GM19467 (cell line): Measurements from ENCODE around the gene KRTAP22-2.

Experiments used
- ATAC-seq: cut with Tn5 transposase; IDR thresholded peaks from one replicate; pipeline ENCODE4 v1.9.1; 2021; ENCODE audit warnings: mild to moderate bottlenecking, moderate library complexity; ENCODE audit not compliant: unreplicated experiment

The KRTAP22-2 gene

DNA sequence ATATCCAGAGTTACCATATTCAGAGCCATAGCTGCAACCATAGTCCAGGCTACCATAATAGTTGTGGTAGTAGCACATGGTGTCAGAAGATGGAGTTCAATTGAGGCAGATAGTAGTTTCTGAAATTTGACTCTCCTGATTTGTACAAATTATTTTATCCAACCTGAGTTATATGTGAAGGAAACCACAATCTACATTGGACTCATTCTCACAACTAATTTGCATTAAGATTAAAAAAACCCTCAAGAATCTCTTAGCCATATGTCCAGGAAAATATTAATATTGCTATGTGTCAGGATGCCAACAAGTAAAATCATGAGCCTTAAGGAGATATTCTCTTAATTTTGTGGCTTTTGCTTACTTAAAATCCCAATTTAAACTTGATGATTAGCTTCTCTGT is at the start of gene KRTAP22-2:
Gene KRTAP22-2, minus strand, starts transcription at position 101 of the 400 bp plus-strand sequence.
- no peak for ATAC-seq

- ATAC-seq: no peak
Measured at GRCh38 chr21:30638686-30639085, 48.5 kb upstream of the KRTAP22-2 start.

- ATAC-seq: no peak
Measured at GRCh38 chr21:30634906-30635305, 44.7 kb upstream of the KRTAP22-2 start, which contains the start of gene KRTAP20-2. Gene KRTAP20-2 (plus strand): TSS chr21:30635206. CDS start chr21:30635264, 58 bp downstream.

GRCh38 chr21:30629200-30629599 is 39.0 kb upstream of the KRTAP22-2 start:
- ATAC-seq: no peak

- no peak for ATAC-seq
Measured at GRCh38 chr21:30628109-30628508, 37.9 kb upstream of the KRTAP22-2 start.

- no peak for ATAC-seq
Measured at GRCh38 chr21:30625449-30626165, 35.4 kb upstream of the KRTAP22-2 start.

GRCh38 chr21:30623362-30623761 is 33.2 kb upstream of the KRTAP22-2 start:
- ATAC-seq: no peak

DNA sequence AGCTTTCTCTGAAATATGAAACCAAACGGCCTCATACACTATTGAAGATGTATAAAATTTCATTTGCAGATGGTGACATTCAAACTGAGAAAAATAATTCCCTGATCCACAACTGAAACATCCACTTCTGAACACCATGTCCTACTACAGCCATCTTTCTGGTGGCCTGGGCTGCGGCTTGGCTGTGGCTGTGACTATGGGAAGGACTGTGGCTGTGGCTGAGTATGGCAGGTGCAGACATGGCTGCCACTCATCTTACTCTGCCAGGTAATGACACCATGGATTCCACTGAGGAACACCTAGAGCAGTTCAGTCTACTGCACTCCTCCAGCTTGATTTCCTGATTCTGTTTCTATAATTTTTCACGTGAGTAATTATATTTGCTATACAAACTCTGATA is 30.3 kb upstream of the KRTAP22-2 start, which contains the start of gene KRTAP20-4:
Gene KRTAP20-4, plus strand, starts transcription at position 106 of the 400 bp plus-strand sequence.
- no peak for ATAC-seq

- no peak for ATAC-seq
Measured at GRCh38 chr21:30620080-30620479, 29.9 kb upstream of the KRTAP22-2 start.

GRCh38 chr21:30616125-30616524 is 25.9 kb upstream of the KRTAP22-2 start, which contains the start of gene KRTAP20-1:
Gene KRTAP20-1 (plus strand): TSS chr21:30616425. CDS start chr21:30616455, 30 bp downstream.
- no peak for ATAC-seq

DNA sequence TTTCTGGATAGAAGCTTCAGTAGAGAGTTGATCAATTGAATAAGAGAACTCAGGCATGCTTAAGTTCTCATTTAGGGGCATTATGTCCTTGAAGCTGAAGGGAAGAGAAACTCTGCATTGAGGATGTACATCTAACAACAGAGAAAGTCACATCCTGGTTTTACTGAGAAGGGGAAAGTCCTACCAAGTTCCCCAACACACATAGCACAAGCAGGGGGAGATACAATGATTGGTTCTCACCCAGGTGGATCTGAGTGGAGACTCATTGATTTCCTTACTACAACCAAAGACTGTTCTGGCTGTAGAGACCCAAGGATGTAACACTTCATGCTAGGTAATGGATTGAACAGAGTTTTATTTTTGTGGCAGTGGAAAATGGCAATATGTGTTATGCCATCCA is 25.0 kb upstream of the KRTAP22-2 start:
- ATAC-seq: no peak

GRCh38 chr21:30613836-30614235 is 23.6 kb upstream of the KRTAP22-2 start, which contains the start of gene KRTAP6-1:
Gene KRTAP6-1 (minus strand): TSS chr21:30613930. CDS start chr21:30613904, 26 bp downstream.
- ATAC-seq: no peak

DNA sequence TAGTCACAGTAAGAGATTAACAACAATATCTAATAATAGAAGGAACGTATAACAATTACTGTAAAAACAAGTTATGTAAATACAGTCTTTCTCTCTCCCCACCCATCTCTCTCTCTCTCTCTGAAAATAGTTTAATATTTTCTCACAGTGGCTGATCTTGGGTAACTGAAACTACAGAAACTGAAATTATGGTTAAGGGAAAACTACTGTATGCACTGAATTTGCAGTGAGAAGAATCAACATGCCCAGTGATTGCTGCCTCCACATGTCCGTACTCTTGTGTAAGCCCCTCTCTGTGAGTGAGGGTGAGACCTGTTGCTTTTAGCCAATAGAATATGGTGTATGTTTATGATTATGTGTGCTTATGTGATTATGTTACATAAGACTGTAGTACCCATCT is 21.9 kb upstream of the KRTAP22-2 start:
- ATAC-seq: no peak

- no peak for ATAC-seq
Measured at GRCh38 chr21:30605968-30606367, 15.8 kb upstream of the KRTAP22-2 start.

- ATAC-seq: no peak
Measured at GRCh38 chr21:30600787-30601186, 10.6 kb upstream of the KRTAP22-2 start, which contains the start of gene KRTAP22-1. Gene KRTAP22-1 (plus strand): TSS chr21:30601087.

GRCh38 chr21:30598802-30599201 is 8.6 kb upstream of the KRTAP22-2 start, which contains the start of gene KRTAP6-2:
Gene KRTAP6-2 (minus strand): TSS chr21:30598902. CDS start chr21:30598874, 28 bp downstream.
- ATAC-seq: no peak

DNA sequence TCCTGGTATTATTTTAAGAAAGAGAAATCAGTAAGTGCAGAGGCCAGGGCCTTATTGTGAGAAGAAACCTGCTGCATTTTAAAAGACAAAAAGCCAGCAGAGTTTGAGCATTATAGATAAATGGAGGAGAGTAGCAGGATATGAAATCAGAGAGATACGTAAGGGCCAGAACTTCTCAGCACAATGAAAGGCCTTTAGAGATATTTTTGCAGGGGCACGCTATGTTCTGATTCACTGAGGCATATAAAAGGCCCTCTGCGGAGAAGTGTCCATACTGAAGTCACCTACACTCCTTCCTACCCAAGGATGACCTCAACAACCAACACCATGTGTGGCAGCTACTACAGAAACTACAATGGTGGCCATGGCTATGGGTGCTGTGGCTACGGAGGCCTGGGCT is 1.9 kb upstream of the KRTAP22-2 start, which contains the start of gene KRTAP6-3:
Gene KRTAP6-3, plus strand, starts transcription at position 301 of the 400 bp plus-strand sequence. Its CDS starts 6 bp downstream, at position 307.
- no peak for ATAC-seq

DNA sequence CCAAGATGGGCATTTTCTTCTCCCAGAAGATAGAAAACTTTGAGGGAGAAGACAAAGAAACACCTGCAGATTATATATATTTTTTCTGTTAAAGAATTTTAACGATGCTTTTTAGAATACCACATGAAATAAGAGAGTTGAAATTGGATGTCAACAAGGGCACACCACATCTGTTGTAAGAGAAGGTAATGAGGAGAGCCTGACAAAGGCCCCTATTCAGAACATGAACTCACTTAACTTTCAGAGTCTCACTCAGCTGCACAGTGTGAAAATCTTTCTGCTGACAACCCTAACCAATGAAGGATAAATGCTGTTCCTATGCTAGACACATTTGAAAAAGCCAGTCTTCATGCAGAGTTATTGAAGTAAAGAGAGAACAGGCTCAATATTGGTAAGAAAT is 7.3 kb downstream of the KRTAP22-2 start:
- no peak for ATAC-seq

DNA sequence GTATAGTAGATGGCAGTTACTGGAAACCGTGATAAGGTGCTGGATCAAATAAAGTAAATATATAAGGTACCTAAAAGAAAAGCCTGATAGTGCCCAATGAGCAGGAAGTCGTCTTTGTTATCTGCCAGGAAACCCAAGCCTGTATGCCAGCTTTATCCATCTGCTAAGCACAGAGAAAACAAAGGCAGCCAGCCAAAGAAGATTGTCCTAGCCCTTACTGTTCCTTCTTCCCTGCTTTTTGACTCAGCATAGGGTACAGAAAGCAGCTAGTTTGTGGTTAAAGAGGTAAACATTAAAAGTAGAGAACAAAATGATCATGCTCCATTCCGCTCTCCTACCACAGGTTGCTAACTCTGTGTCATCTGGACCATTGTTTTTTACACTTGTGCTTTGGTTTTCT is 10.1 kb downstream of the KRTAP22-2 start:
- no peak for ATAC-seq

- no peak for ATAC-seq
Measured at GRCh38 chr21:30579346-30579745, 10.9 kb downstream of the KRTAP22-2 start.

- ATAC-seq: no peak
Measured at GRCh38 chr21:30577766-30578165, 12.4 kb downstream of the KRTAP22-2 start.

- ATAC-seq: no peak
Measured at GRCh38 chr21:30567617-30568016, 22.6 kb downstream of the KRTAP22-2 start.
